Bronchial epithelial cell (primary cell): ENCODE results near the gene CT83. TPM values are rescaled to one million over a fixed set of nuclear protein-coding genes. Genes with fewer than 3 reads are reported as not detected.
A peak's percentile ranks its signal among the peaks of the same experiment; 100 is the strongest.

Source experiments
- DNase-seq: peaks from one replicate; pipeline ENCODE4 v3.0.0-alpha.2; 2010; ENCODE audit warnings: low read depth
- FAIRE-seq: peaks from 2 replicates; lab custom pipeline; 2011; peaks lifted over from hg19 to GRCh38; lab: Jason Lieb, UNC
- H3K27me3 ChIP-seq: 2 replicates; pipeline ENCODE4 v1.5.1; 2011; ENCODE audit warnings: low read length; ENCODE audit not compliant: control insufficient read depth, insufficient read depth
- H3K36me3 ChIP-seq: 2 replicates; pipeline ENCODE4 v1.5.1; 2011; ENCODE audit warnings: low read length; ENCODE audit not compliant: control insufficient read depth, insufficient read depth
- H3K4me3 ChIP-seq: 2 replicates; pipeline ENCODE4 v1.5.1; 2011; ENCODE audit warnings: mild to moderate bottlenecking, low read depth, low read length, control low read depth
- CTCF ChIP-seq: IDR thresholded peaks from 2 replicates; pipeline ENCODE4 v1.5.1; 2011; ENCODE audit warnings: mild to moderate bottlenecking, moderate library complexity, low read length, control low read depth, inconsistent platforms; ENCODE audit not compliant: insufficient read depth, severe bottlenecking
- total RNA-seq: library from RNA; depleted of rRNA; stranded (reverse); fragments of >200 nt; gene quantifications from 2 replicates; pipeline ENCODE4 v1.2.1, GENCODE V29; 2014

Gene CT83
- total RNA-seq = not detected in 2 replicates

- no peak for DNase-seq
- no peak for TF ChIP-seq CTCF
- Histone ChIP-seq H3K27me3 (no peaks in the 10 kb centered on the region), H3K4me3 (no peak within 1 kb of the TSS), H3K36me3 (no peaks in the 10 kb centered on the region)
- no peak for FAIRE-seq
Observed at GRCh38 chrX:116462822-116463221, at the start of gene CT83. TSS of gene CT83 (minus strand) at chrX:116462976. CDS start at chrX:116462856, 120 bp downstream.

GRCh38 chrX:116499780-116500179 lies 37.0 kb upstream of the CT83 start:
- FAIRE-seq = peak; percentile 83
- peak; percentile 85 for DNase-seq
- peak; percentile 13 for TF ChIP-seq CTCF
- Histone ChIP-seq H3K27me3 (no peaks in the 10 kb centered on the region), H3K4me3 (no peak overlapping the region), H3K36me3 (no peaks in the 10 kb centered on the region)

GRCh38 chrX:116493271-116493670 lies 30.5 kb upstream of the CT83 start:
- H3K36me3 ChIP-seq = no peaks in the 10 kb centered on the region
- no peak for FAIRE-seq
- no peak for DNase-seq
- TF ChIP-seq CTCF = no peak
- no peak overlapping the region for H3K4me3 ChIP-seq
- no peaks in the 10 kb centered on the region for H3K27me3 ChIP-seq

- DNase-seq = peak; percentile 11
- no peak for FAIRE-seq
Observed at GRCh38 chrX:116490104-116490503, 27.3 kb upstream of the CT83 start.

GRCh38 chrX:116480059-116480458 lies 17.3 kb upstream of the CT83 start:
- no peak for TF ChIP-seq CTCF
- FAIRE-seq = no peak
- H3K4me3 ChIP-seq = no peak overlapping the region
- no peaks in the 10 kb centered on the region for H3K36me3 ChIP-seq
- DNase-seq = no peak
- no peaks in the 10 kb centered on the region for H3K27me3 ChIP-seq

More at GRCh38 chrX:116490104-116490503, 27.3 kb upstream of the CT83 start:
- Histone ChIP-seq H3K27me3 (no peaks in the 10 kb centered on the region), H3K36me3 (no peaks in the 10 kb centered on the region), H3K4me3 (no peak overlapping the region)
- TF ChIP-seq CTCF = peak; percentile 12

- FAIRE-seq (no peak), DNase-seq (peak; percentile 28)
- no peak for TF ChIP-seq CTCF
- no peak overlapping the region for H3K4me3 ChIP-seq
- H3K27me3 ChIP-seq = no peaks in the 10 kb centered on the region
- H3K36me3 ChIP-seq = no peaks in the 10 kb centered on the region
Observed at GRCh38 chrX:116449156-116449555, 13.6 kb downstream of the CT83 start.
